AG04450 (cell line): ENCODE data around the gene GPR152. TPM values are rescaled to one million over a fixed set of nuclear protein-coding genes. Genes with fewer than 3 reads are reported as not detected.

Experiments
- CTCF ChIA-PET: fragments of 300-600, 350-600 bp; formaldehyde crosslinking; extraction: SDS; loops from one replicate; lab custom pipeline; 2022; ENCODE audit warnings: antibody characterized with exemption, inconsistent platforms; lab: Charles Lee
- POLR2A ChIA-PET: fragments of 350-600 bp; formaldehyde crosslinking; extraction: SDS; loops from one replicate; lab custom pipeline; 2021; ENCODE audit warnings: antibody characterized with exemption, inconsistent platforms; lab: Yijun Ruan, JAX
- DNase-seq: peaks from one replicate; pipeline ENCODE4 v3.0.0-alpha.2; 2011; ENCODE audit warnings: low read depth, low spot score
- H3K27ac ChIP-seq: one replicate; pipeline ENCODE4 v1.5.1; 2012; ENCODE audit warnings: low read depth, low read length, control low read depth
- H3K27me3 ChIP-seq: one replicate; pipeline ENCODE4 v1.6.0; 2012; ENCODE audit warnings: low read length; ENCODE audit not compliant: control insufficient read depth, insufficient read depth
- H3K4me3 ChIP-seq: 2 replicates; pipeline ENCODE4 v1.5.1; 2011; ENCODE audit warnings: mild to moderate bottlenecking, low read depth, low read length, control low read depth
- H3K9me3 ChIP-seq: 2 replicates; pipeline ENCODE4 v1.5.1; 2012; ENCODE audit warnings: low read length; ENCODE audit not compliant: control insufficient read depth, insufficient read depth
- polyA plus RNA-seq: library from polyadenylated mRNA; depleted of rRNA; stranded (reverse); fragments of >200 nt; gene quantifications from 2 replicates; pipeline ENCODE4 v1.2.3, GENCODE V29; 2011
- TF ChIP-seq, protein P1 (sequence below): IDR thresholded peaks from 2 replicates; pipeline ENCODE4 v1.5.1; 2011; ENCODE audit warnings: low read depth, low read length, control low read depth, inconsistent platforms

GPR152 gene
- polyA plus RNA-seq, 1 experiment, result not detected

GRCh38 chr11:67412495-67413179 is 39.9 kb downstream of the GPR152 start:
- Histone ChIP-seq H3K4me3 (no peak overlapping the region), H3K27me3 (peaks cover 46% of the 10 kb centered on the region), H3K9me3 (no peaks in the 10 kb centered on the region), H3K27ac (no peak overlapping the region)
- ChIA-PET POLR2A (interaction anchor here (0.8 kb wide), 1 partner anchor 21 kb away, joined by 4 read pairs; the partner anchor contains the start of gene RAD9A), CTCF (interaction anchor here (3.7 kb wide), 1 partner anchor 11 kb away, joined by 22 read pairs; the partner anchor contains the start of gene PPP1CA)
- DNase-seq, result no peak
- TF ChIP-seq, protein P1, sequence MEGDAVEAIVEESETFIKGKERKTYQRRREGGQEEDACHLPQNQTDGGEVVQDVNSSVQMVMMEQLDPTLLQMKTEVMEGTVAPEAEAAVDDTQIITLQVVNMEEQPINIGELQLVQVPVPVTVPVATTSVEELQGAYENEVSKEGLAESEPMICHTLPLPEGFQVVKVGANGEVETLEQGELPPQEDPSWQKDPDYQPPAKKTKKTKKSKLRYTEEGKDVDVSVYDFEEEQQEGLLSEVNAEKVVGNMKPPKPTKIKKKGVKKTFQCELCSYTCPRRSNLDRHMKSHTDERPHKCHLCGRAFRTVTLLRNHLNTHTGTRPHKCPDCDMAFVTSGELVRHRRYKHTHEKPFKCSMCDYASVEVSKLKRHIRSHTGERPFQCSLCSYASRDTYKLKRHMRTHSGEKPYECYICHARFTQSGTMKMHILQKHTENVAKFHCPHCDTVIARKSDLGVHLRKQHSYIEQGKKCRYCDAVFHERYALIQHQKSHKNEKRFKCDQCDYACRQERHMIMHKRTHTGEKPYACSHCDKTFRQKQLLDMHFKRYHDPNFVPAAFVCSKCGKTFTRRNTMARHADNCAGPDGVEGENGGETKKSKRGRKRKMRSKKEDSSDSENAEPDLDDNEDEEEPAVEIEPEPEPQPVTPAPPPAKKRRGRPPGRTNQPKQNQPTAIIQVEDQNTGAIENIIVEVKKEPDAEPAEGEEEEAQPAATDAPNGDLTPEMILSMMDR, result no peak

DNA sequence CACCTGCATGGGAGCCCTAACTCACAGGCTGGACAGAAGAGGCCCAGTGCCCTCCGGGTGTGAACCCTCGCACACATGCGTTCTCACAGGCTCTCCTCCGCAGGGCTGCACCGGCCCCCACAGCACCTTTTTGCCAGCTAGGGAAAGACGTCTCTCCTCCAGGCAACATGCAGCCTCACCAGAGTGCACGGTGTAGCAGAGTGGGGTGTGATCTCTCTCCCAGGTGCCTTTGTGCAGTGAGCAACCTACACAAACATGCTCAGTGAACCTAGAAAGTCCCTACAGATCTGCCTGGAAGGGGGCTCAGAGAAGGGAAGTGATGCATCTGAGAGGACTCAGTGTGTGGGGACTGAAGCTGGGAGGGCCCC is 40.8 kb downstream of the GPR152 start:
- TF ChIP-seq, protein P1, result no peak
- Histone ChIP-seq H3K27me3 (peaks cover 46% of the 10 kb centered on the region), H3K9me3 (no peaks in the 10 kb centered on the region), H3K27ac (no peak overlapping the region), H3K4me3 (no peak overlapping the region)
- POLR2A ChIA-PET, result interaction anchor here (0.6 to 1.0 kb wide), 2 partner anchors 10 to 18 kb away, joined by 4 to 8 read pairs; partner anchors contain the start of gene PPP1CA
- DNase-seq, result no peak
- CTCF ChIA-PET, result interaction anchor here (3.7 kb wide), 1 partner anchor 10 kb away, joined by 22 read pairs; the partner anchor contains the start of gene PPP1CA

DNA sequence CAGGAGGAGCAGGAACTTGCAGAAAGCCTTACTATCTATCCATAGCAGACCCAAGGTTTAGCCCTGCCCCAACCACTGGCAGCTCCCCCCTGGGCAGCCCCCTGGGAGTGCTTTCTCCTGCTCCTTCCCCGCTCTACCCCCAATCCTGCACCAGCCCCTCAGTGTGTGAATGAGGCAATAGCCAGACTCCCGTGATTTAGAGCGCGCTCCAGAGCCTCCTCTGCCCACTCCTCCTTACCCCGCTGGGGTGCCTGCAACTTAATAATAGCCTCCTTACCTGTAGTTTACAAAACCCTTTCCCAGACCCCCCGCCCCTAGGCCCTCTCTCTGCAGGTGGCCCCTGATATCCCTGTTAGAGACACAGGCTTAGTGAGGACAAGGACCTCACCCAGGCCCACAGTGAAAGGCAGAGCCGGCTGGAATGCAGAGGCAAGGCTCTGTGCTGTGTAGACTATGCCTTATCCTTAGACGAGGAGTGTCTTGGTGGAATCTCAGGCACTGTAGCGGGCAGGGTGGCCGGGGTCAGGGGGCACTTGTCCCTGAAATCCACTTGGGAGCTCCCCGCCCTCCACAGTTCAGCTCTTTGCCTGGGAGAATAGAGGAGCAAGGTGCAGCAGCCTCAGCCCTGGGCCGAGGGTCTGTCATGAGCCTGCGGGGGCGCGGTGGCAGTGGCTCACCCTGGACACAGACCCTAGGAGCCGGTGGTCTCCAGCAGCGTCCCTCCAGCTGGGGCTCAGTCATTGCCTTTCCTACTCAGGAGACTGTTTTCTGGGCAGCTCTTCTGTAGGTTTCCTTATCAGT is 41.3 kb downstream of the GPR152 start:
- CTCF ChIA-PET, result interaction anchor here (1.2 kb wide), 1 partner anchor 9 kb away, joined by 4 read pairs; no protein-coding TSS in a partner anchor
- H3K27me3 ChIP-seq, result peaks cover 43% of the 10 kb centered on the region
- TF ChIP-seq, protein P1, result no peak

DNA sequence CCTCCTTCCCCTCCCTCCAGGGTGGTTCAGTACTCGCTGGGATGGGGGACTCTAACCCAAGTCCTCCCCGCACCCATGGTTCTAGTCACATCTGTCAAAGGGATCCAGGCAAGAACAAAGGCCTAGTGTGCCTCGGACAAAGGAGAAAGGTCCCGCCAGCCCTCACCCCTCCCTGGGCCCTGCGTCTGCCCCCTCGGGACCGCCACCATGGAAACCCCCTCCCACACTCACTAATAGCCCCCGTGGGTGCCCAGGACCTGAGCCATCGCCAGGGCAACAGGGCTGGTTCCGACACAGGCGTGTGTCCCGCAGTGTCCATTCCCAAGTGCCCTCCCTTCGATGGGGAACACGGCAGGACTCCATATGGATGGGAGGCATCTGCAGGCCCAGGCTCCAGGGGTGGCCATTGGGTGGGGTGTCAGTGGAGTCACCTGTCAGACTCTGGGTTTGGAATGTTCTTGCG is 42.1 kb downstream of the GPR152 start:
- DNase-seq, result no peak
- Histone ChIP-seq H3K4me3 (no peak overlapping the region), H3K9me3 (no peaks in the 10 kb centered on the region; the same call in 1 of the 2 replicates), H3K27me3 (peaks cover 43% of the 10 kb centered on the region), H3K27ac (no peak overlapping the region)
- POLR2A ChIA-PET, result no interaction called here
- TF ChIP-seq, protein P1, result no peak
- CTCF ChIA-PET, result interaction anchor here (1.2 kb wide), 1 partner anchor 8 kb away, joined by 4 read pairs; no protein-coding TSS in a partner anchor

More for the DNA sequence above, 41.3 kb downstream of the GPR152 start:
- Histone ChIP-seq H3K4me3 (no peak overlapping the region), H3K27ac (no peak overlapping the region), H3K9me3 (no peaks in the 10 kb centered on the region)
- DNase-seq, result no peak
- POLR2A ChIA-PET, result interaction anchor here (0.6 to 1.0 kb wide), 2 partner anchors 9 to 17 kb away, joined by 4 to 8 read pairs; partner anchors contain the start of gene PPP1CA
